Measurements from ENCODE around the gene NPM3. TPM values are rescaled to one million over a fixed set of nuclear protein-coding genes. Genes with fewer than 3 reads are reported as not detected.
"Not testable (repeated sequence)": the region's sequence is repeated elsewhere in the genome, so short reads cannot be mapped to it uniquely, and the experiment has no call there.

NPM3 gene
- total and polyA plus RNA-seq, 4 donors: 3.4 to 24.9 (median 12.4) TPM

- Histone ChIP-seq H3K9ac (ENCODE audit: low read depth in 1 of 2, low read length in 2 of 2) (no peak overlapping the region), H3K4me1 (ENCODE audit: control insufficient read depth in 4 of 4, insufficient read depth in 4 of 4, low read length in 3 of 4) (no peaks in the 10 kb centered on the region), H3K36me3 (ENCODE audit: control insufficient read depth in 4 of 4, insufficient read depth in 3 of 4, low read depth in 1 of 4, low read length in 3 of 4) (peaks cover 9 to 78% (median 62%) of the 10 kb centered on the region in 4 donors), H3K9me3 (ENCODE audit: control insufficient read depth in 4 of 4, low read length in 3 of 4) (no peaks in the 10 kb centered on the region), H3K27me3 (ENCODE audit: control insufficient read depth in 4 of 4, insufficient read depth in 4 of 4, low read length in 3 of 4) (no peaks in the 10 kb centered on the region), H3K27ac (ENCODE audit: low read depth in 1 of 2, low read length in 2 of 2) (no peak overlapping the region), H3K4me3 (ENCODE audit: low read depth in 1 of 3, low read length in 3 of 3) (no peak overlapping the region)
- TF ChIP-seq HNF4A (conservative IDR thresholded peaks at IDR 0.05): no peak
- TF ChIP-seq RAD21 (IDR thresholded peaks at IDR 0.05): no peak
- TF ChIP-seq CTCF (IDR thresholded peaks at IDR 0.05; ENCODE audit: low read depth, low read length, missing input control): no peak
- TF ChIP-seq NR2F2 (IDR thresholded peaks at IDR 0.05): no peak
- no peak for TF ChIP-seq EGR1 (IDR thresholded peaks at IDR 0.05; ENCODE audit: low read depth in 2 of 2)
- no peak for DNase-seq (ENCODE audit: low spot score)
- WGBS: 96% methylated on average over 7 of the region's 7 CpGs
These were observed 6.4 kb upstream of the NPM3 start for GRCh38 chr10:101789686-101790085.

GRCh38 chr10:101789231-101789630, 6.0 kb upstream of the NPM3 start:
- 96% methylated on average over 9 of the region's 9 CpGs for WGBS
- H3K27me3 ChIP-seq (ENCODE audit: control insufficient read depth in 4 of 4, insufficient read depth in 4 of 4, low read length in 3 of 4); DNase-seq (ENCODE audit: low spot score); H3K9ac ChIP-seq (ENCODE audit: low read depth in 1 of 2, low read length in 2 of 2); H3K9me3 ChIP-seq (ENCODE audit: control insufficient read depth in 4 of 4, low read length in 3 of 4); H3K4me1 ChIP-seq (ENCODE audit: control insufficient read depth in 4 of 4, insufficient read depth in 4 of 4, low read length in 3 of 4); H3K27ac ChIP-seq (ENCODE audit: low read depth in 1 of 2, low read length in 2 of 2); H3K4me3 ChIP-seq (ENCODE audit: low read depth in 1 of 3, low read length in 3 of 3): not testable (repeated sequence)
- peaks cover 8 to 75% (median 60%) of the 10 kb centered on the region in 4 donors for H3K36me3 ChIP-seq (ENCODE audit: control insufficient read depth in 4 of 4, insufficient read depth in 3 of 4, low read depth in 1 of 4, low read length in 3 of 4)

- no peaks in the 10 kb centered on the region for H3K27me3 ChIP-seq (ENCODE audit: control insufficient read depth in 4 of 4, insufficient read depth in 4 of 4, low read length in 3 of 4)
- peaks cover 2 to 24% (median 11%) of the 10 kb centered on the region in 4 donors for H3K4me1 ChIP-seq (ENCODE audit: control insufficient read depth in 4 of 4, insufficient read depth in 4 of 4, low read length in 3 of 4)
- no peak overlapping the region for H3K4me3 ChIP-seq (ENCODE audit: low read depth in 1 of 3, low read length in 3 of 3)
- H3K9ac ChIP-seq (ENCODE audit: low read depth in 1 of 2, low read length in 2 of 2): no peak overlapping the region
- no peak overlapping the region for H3K27ac ChIP-seq (ENCODE audit: low read depth in 1 of 2, low read length in 2 of 2)
- WGBS: 92% methylated on average over 2 of the region's 2 CpGs
- no peaks in the 10 kb centered on the region for H3K9me3 ChIP-seq (ENCODE audit: control insufficient read depth in 4 of 4, low read length in 3 of 4)
- no peak for TF ChIP-seq ZBTB33 (IDR thresholded peaks at IDR 0.05)
- TF ChIP-seq MAX (IDR thresholded peaks at IDR 0.05): no peak
- TF ChIP-seq SP1 (IDR thresholded peaks at IDR 0.05): no peak
- no peak for TF ChIP-seq RAD21 (IDR thresholded peaks at IDR 0.05)
- no peak for TF ChIP-seq GABPA (IDR thresholded peaks at IDR 0.05 in 1 of 2, conservative IDR thresholded peaks at IDR 0.05 in 1 of 2)
- DNase-seq (ENCODE audit: low spot score): no peak
- H3K36me3 ChIP-seq (ENCODE audit: control insufficient read depth in 4 of 4, insufficient read depth in 3 of 4, low read depth in 1 of 4, low read length in 3 of 4): peaks cover 1 to 46% (median 39%) of the 10 kb centered on the region in 4 donors
These were observed 2.6 kb upstream of the NPM3 start for GRCh38 chr10:101785801-101786200.

GRCh38 chr10:101784558-101784957, 1.3 kb upstream of the NPM3 start:
- 91% methylated on average over 2 of the region's 2 CpGs for WGBS
- peaks cover 0 to 37% (median 32%) of the 10 kb centered on the region in 4 donors for H3K36me3 ChIP-seq (ENCODE audit: control insufficient read depth in 4 of 4, insufficient read depth in 3 of 4, low read depth in 1 of 4, low read length in 3 of 4)
- TF ChIP-seq EGR1 (IDR thresholded peaks at IDR 0.05; ENCODE audit: low read depth in 2 of 2) (no peak), HNF4G (IDR thresholded peaks at IDR 0.05) (no peak), FOXA2 (IDR thresholded peaks at IDR 0.05) (no peak)
- H3K27me3 ChIP-seq (ENCODE audit: control insufficient read depth in 4 of 4, insufficient read depth in 4 of 4, low read length in 3 of 4): no peaks in the 10 kb centered on the region
- H3K4me1 ChIP-seq (ENCODE audit: control insufficient read depth in 4 of 4, insufficient read depth in 4 of 4, low read length in 3 of 4): peaks cover 4 to 33% (median 20%) of the 10 kb centered on the region in 4 donors
- no peak overlapping the region for H3K4me3 ChIP-seq (ENCODE audit: low read depth in 1 of 3, low read length in 3 of 3)
- H3K9ac ChIP-seq (ENCODE audit: low read depth in 1 of 2, low read length in 2 of 2): no peak overlapping the region
- no peaks in the 10 kb centered on the region for H3K9me3 ChIP-seq (ENCODE audit: control insufficient read depth in 4 of 4, low read length in 3 of 4)
- DNase-seq (ENCODE audit: low spot score): no peak
- H3K27ac ChIP-seq (ENCODE audit: low read depth in 1 of 2, low read length in 2 of 2): no peak overlapping the region
